GM12873 (cell line): ENCODE data around the gene TBCE.
A peak's percentile ranks its signal among the peaks of the same experiment; 100 is the strongest.

Experiments used
- TF ChIP-seq, protein P1 (sequence below): IDR thresholded peaks from 2 replicates; pipeline ENCODE4 v1.5.1; 2012; ENCODE audit warnings: low read depth, mild to moderate bottlenecking, moderate library complexity, low read length, control low read depth; ENCODE audit not compliant: insufficient read depth; ENCODE audit errors: missing control alignments

Gene TBCE

DNA sequence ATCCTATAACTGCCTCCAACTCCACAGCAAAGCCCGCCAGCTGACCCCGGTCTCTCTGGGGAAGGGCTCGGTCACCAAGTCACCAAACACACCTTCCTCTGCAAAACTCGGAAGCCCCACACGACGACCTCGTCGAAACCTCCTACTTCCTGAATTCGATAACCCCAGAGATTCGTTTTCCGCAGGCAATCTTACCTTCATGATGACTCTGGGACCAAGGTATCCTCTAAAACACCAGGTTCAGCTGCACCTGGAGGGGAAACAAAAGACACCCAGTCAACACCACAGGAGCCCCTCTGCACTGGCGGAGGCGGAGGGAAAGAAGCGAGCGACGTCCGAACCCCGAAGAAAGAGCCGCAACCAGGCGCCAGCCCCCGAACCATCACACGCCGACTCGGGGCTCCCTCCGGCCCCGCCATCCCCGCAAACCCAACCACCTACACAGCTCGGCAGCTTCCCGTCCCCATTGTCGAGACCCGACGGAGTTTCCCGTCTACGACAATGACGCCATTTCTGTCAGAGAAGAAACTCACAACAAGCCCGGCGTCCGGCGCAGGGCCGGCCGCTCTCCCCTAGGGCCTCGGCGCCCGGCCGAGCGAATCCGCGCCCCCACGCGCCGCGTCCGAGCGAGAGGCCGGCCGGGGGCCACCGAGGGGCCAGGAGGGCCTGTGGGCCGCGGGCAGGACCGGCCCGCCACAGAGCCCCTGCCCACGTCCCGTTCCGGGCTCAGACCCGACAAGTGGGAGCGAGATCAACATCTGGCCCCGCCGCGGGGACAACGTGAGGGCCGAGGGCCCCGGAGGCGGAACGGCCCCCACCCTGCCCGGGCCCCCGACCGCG, 40.3 kb upstream of the TBCE start:
- TF ChIP-seq, protein P1, sequence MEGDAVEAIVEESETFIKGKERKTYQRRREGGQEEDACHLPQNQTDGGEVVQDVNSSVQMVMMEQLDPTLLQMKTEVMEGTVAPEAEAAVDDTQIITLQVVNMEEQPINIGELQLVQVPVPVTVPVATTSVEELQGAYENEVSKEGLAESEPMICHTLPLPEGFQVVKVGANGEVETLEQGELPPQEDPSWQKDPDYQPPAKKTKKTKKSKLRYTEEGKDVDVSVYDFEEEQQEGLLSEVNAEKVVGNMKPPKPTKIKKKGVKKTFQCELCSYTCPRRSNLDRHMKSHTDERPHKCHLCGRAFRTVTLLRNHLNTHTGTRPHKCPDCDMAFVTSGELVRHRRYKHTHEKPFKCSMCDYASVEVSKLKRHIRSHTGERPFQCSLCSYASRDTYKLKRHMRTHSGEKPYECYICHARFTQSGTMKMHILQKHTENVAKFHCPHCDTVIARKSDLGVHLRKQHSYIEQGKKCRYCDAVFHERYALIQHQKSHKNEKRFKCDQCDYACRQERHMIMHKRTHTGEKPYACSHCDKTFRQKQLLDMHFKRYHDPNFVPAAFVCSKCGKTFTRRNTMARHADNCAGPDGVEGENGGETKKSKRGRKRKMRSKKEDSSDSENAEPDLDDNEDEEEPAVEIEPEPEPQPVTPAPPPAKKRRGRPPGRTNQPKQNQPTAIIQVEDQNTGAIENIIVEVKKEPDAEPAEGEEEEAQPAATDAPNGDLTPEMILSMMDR = no peak

DNA sequence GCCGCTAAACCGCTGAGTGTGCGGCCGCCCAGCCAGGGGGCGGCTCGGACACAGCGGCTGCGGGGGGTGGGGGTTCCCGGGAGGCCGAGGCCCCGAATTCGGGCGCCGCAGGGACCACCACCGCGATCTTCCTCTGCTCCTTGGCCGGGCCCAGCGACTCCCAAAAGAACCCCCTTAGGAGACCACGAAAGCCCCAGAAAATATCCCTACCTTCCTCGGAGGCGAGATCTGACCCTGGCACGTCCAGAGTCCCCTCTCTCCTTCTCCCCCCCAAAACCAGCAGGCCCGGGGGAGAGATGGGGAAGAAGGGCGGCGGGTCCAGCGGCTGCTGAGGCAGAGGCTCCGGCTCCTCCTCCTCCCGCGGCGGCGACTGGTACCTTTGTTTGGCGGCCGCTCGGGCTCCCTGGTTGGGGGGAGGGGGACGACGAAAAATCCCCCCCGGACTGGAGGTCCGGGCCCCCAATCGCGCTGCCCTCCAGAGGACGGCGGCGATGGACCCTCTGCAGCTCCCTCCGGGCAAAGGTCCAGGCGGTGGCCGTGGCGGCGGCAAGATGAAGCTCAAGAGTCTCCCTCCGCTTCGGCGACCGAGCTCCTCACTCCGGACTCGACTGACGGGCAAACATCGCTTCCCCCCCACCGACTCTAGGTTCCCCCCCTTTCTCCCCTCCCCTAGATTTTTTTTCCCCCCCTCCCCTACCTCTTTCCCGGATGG, 39.5 kb upstream of the TBCE start, which contains the start of gene ARID4B:
ARID4B (minus strand) TSS at position 621 of the 712 bp plus-strand sequence. CDS start 1,260 bp downstream, outside the sequence.
- TF ChIP-seq, protein P1 = no peak

DNA sequence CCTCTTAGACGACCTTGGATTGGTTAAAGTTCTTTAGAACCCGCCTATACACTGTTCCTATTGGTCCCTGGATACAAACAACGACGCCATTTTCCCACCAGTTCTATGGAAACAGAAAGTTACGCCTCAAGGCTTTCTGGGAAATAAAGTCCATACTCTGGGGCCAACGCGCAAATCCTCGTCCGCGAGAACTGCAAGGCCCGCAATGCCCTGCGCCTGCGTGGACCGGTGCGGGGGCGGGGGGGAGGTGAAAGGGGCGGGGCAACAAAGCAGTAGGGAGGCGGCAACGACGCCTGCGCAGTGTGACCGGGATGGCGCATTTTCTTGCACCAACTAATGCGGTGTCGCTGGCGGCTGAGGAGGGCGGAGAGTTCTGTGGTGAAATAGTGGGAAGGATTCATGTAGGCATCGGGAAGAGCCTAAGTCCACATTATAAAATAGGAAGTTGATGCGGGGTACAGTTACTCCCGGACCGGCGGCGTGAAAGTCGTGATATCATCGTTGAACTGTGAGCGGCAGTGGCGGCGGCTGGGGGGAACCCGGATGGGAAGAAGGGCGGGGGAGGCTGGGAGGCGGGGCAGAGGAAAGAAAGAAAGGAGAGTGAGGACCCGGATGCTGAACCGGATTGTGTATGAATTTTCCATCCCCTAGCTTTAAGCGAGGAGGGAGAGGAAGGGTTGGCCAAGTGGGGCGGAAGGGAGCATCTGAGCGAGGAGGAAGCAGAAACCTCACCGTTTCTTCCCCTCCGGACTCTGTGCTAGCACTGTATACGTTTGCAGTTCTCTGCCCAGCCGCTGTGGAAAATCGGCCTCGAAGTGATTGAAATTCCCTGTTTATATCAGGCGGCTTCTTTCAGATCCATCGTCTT, 38.7 kb upstream of the TBCE start, which contains the start of gene GGPS1:
GGPS1 (plus strand) TSS at position 300 of the 868 bp plus-strand sequence. CDS start 6,695 bp downstream, outside the sequence.
- TF ChIP-seq, protein P1 = peak; percentile 44

DNA sequence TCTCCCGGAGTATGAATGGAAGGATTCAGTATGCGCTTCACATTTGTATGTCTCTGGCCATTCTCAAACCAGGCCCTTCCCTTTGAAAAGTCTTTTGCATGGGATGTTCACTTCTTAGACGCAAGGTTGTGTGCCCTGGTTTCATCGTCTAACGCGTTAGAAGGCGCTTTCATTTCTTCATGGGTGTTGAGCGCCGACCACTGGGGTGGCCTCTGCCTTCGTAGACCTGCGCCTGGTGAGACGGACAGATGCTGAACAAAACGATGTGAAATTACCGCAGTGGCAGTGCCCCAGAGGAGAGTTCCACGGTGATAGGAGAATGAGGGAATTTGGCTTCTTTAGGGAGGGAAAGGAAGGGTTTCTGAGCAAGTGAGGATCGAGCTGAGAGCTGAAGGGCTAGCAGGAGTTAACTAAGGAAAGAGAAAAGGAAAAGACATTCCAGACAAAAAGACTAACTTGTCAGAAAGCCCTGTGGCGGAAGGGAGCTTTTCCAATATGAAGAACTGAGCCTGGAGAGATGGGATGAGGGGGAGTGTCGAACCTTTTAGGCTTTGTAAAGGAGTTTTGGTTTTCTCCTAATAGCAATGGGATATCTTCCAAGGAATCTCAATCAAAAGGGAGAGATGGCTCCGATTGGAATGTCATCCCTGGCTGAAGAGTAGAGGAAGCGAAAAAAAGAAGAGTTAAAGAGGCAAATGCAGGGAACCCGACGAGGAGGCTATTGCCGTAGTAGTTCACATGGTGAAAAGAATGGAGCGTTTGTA, 37.9 kb upstream of the TBCE start:
- TF ChIP-seq, protein P1 = no peak

DNA sequence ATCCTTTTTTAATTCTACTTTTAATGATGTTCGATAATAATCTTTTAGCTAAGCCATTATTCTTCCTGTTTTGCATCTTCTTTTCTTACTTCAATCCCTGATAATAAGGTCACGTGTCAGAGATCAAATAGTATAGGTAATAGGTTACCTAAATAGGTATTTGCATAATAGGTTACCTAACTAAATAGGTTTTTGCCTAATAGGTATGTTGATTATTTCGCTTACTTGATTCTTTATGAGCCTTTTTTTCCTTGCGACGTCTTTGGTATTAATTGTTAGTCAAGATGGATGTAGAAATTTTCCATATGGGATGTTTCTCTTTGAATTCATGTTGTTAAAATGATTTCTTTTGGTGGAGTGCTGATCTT, 36.3 kb upstream of the TBCE start:
- TF ChIP-seq, protein P1 = no peak

DNA sequence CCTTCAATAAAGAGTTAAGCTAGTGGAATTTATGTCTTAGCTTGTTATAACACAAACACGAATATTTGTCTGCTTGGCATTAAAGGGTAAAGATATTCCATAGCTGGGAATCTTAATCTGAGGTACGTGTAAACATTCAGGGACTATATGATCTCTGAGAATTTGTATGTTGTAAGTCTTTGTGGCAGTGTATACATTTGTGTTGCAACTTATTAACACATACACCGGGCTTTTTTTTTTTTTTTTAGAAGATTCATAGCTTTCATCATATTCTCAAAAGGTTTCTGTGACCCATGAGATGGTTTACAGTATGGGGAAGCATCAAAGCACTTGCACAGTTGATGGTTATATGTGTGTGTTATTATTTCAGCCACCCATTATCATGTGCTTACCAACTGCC, 35.8 kb upstream of the TBCE start:
- TF ChIP-seq, protein P1 = no peak
